Left lung (tissue), 10 donors: ENCODE data around the gene GLIS2. TPM values are rescaled to one million over a fixed set of nuclear protein-coding genes. Genes with fewer than 3 reads are reported as not detected.

ENCODE experiments used
- ATAC-seq: fragments of 200-7000 bp; cut with Tn5 transposase; one replicate; pipeline ENCODE4 v1.9.1; 2020; ENCODE audit warnings: moderate library complexity
- DNase-seq, 4 donors: peaks; one replicate each; pipeline ENCODE4 v3.0.0-alpha.2; 2013 to 2020
- H3K27ac ChIP-seq, 2 donors: fragments of 200-600 bp; sonication (generic) in 1 of 2; one replicate each; pipeline versions ENCODE4 v1.5.0 to v1.8.0; 2020 to 2021
- H3K27me3 ChIP-seq, 2 donors: fragments of 200-600 bp; sonication (generic) in 1 of 2; one replicate each; pipeline versions ENCODE4 v1.5.0 to v1.8.0; 2020 to 2021
- H3K36me3 ChIP-seq, 2 donors: fragments of 200-600 bp; sonication (generic) in 1 of 2; one replicate each; pipeline versions ENCODE4 v1.5.0 to v1.8.0; 2020 to 2021
- H3K4me1 ChIP-seq, 2 donors: fragments of 200-600 bp; one replicate each; pipeline ENCODE4 v1.8.0; 2021
- H3K4me3 ChIP-seq, 2 donors: fragments of 200-600 bp; sonication (generic) in 1 of 2; one replicate each; pipeline versions ENCODE4 v1.5.0 to v1.8.0; 2020 to 2021; ENCODE audit warnings: mild to moderate bottlenecking in 1 of 2
- H3K9me3 ChIP-seq, 2 donors: fragments of 200-600 bp; sonication (generic) in 1 of 2; one replicate each; pipeline versions ENCODE4 v1.5.0 to v1.8.0; 2020 to 2021
- CTCF ChIP-seq, 2 donors: fragments of 200-600 bp; sonication (generic) in 1 of 2; IDR thresholded peaks; one replicate each; pipeline versions ENCODE4 v1.5.0 to v1.8.0; 2021; ENCODE audit warnings: antibody characterized with exemption in 2 of 2
- intact Hi-C, 2 donors: fragments of 100-400 bp; cut with DNase I; formaldehyde crosslinking; loops; one replicate each; pipeline versions ENCODE4 v1.11.2 to v1.14.2; 2022
- polyA plus RNA-seq, 6 donors: library from polyadenylated mRNA; unstranded; fragments of 120-200 nt; gene quantifications; one replicate each; pipeline ENCODE4 v1.2.1, GENCODE V29; 2013; ENCODE audit not compliant: insufficient read length in 6 of 6
- total RNA-seq, 2 donors: library from RNA; stranded (reverse); fragmentation: NEBNext Ultra II Directional; extraction: Animal tissue kit (Norgen Biotek cat#: 25700); gene quantifications; one replicate each; pipeline ENCODE4 v1.2.1, GENCODE V29; 2021
- donor health status: DM: no; HTN: yes; CAD: no.
- donor health status: DM: no; HTN: no; CAD: no.

Gene GLIS2
- total and polyA plus RNA-seq, 8 donors: 17.2 to 31.0 (median 25.3) TPM

GRCh38 chr16:4288148-4288921, 27.5 kb upstream of the GLIS2 start:
- H3K4me3 ChIP-seq: no peak overlapping the region
- no peak overlapping the region for H3K27ac ChIP-seq
- H3K27me3 ChIP-seq: peaks cover 0 to 1% of the 10 kb centered on the region in 2 donors
- H3K4me1 ChIP-seq: peaks cover 11 to 26% of the 10 kb centered on the region in 2 donors
- no peaks in the 10 kb centered on the region for H3K9me3 ChIP-seq
- ATAC-seq (peak; percentile 75), DNase-seq (peak in 3 of 4 donors; percentile 73 to 95 (median 75))
- H3K36me3 ChIP-seq: no peaks in the 10 kb centered on the region
- TF ChIP-seq CTCF (IDR thresholded peaks at IDR 0.05): peak; percentile 91 to 94
- intact Hi-C loops: loop anchor here in 1 of 2 donors (5.0 kb wide), 1 partner anchor 44 kb away; no protein-coding TSS in a partner anchor

- no peak overlapping the region for H3K4me3 ChIP-seq
- H3K4me1 ChIP-seq: peaks cover 21 to 38% of the 10 kb centered on the region in 2 donors
- H3K9me3 ChIP-seq: no peaks in the 10 kb centered on the region
- peak; percentile 78 for ATAC-seq
- TF ChIP-seq CTCF (IDR thresholded peaks at IDR 0.05): no peak
- peaks cover 0 to 12% of the 10 kb centered on the region in 2 donors for H3K27me3 ChIP-seq
- H3K36me3 ChIP-seq: no peaks in the 10 kb centered on the region
- peak overlapping the region; percentile 48 to 77 for H3K27ac ChIP-seq
- peak in 2 of 4 donors; percentile 55 to 58 for DNase-seq
- intact Hi-C loops: no loop called here
Measured at GRCh38 chr16:4290236-4290830, 25.5 kb upstream of the GLIS2 start.

GRCh38 chr16:4291699-4292098, 24.2 kb upstream of the GLIS2 start:
- ATAC-seq (no peak), DNase-seq (no peak)
- H3K36me3 ChIP-seq: no peaks in the 10 kb centered on the region
- H3K4me1 ChIP-seq: peaks cover 21 to 38% of the 10 kb centered on the region in 2 donors
- H3K4me3 ChIP-seq: no peak overlapping the region
- no peak for TF ChIP-seq CTCF (IDR thresholded peaks at IDR 0.05)
- H3K27me3 ChIP-seq: peaks cover 0 to 12% of the 10 kb centered on the region in 2 donors
- H3K9me3 ChIP-seq: no peaks in the 10 kb centered on the region
- no peak overlapping the region for H3K27ac ChIP-seq
- intact Hi-C loops: no loop called here

GRCh38 chr16:4293181-4293716, 22.6 kb upstream of the GLIS2 start:
- intact Hi-C loops: no loop called here
- Histone ChIP-seq H3K4me3 (no peak overlapping the region), H3K9me3 (no peaks in the 10 kb centered on the region), H3K4me1 (peaks cover 19 to 31% of the 10 kb centered on the region in 2 donors), H3K27me3 (peaks cover 0 to 12% of the 10 kb centered on the region in 2 donors), H3K27ac (no peak overlapping the region), H3K36me3 (no peaks in the 10 kb centered on the region)
- TF ChIP-seq CTCF (IDR thresholded peaks at IDR 0.05): no peak
- no peak for DNase-seq
- no peak for ATAC-seq
